GM23338 (cell line): Measurements from ENCODE around the gene PTGDS. TPM values are rescaled to one million over a fixed set of nuclear protein-coding genes. Genes with fewer than 3 reads are reported as not detected.

Source experiments
- ATAC-seq: fragments of 200-7000 bp; cut with Tn5 transposase; 3 replicates; pipeline ENCODE4 v1.9.1; 2020
- DNase-seq: peaks from one replicate; pipeline ENCODE4 v3.0.0-alpha.2; 2015; ENCODE audit warnings: low spot score
- H2AFZ ChIP-seq: fragments of 200-600 bp; sonication (generic); 2 replicates; pipeline ENCODE4 v1.8.0; 2016; ENCODE audit warnings: antibody characterized with exemption, mild to moderate bottlenecking, moderate library complexity
- H3F3A ChIP-seq: fragments of 200-600 bp; sonication (generic); replicated peaks from 2 replicates; pipeline ENCODE4 v1.8.0; 2017; ENCODE audit warnings: antibody characterized with exemption, mixed run types, low read depth
- H3K27ac ChIP-seq: fragments of 200-600 bp; sonication (generic); 2 replicates; pipeline ENCODE4 v1.6.1; 2016; ENCODE audit warnings: low read depth
- H3K27me3 ChIP-seq: fragments of 200-600 bp; sonication (generic); 2 replicates; pipeline ENCODE4 v1.8.0; 2016; ENCODE audit warnings: mild to moderate bottlenecking, mixed run types, moderate library complexity; ENCODE audit not compliant: insufficient read depth
- H3K36me3 ChIP-seq: fragments of 200-600 bp; sonication (generic); 2 replicates; pipeline ENCODE4 v1.8.0; 2016; ENCODE audit warnings: mild to moderate bottlenecking; ENCODE audit not compliant: insufficient read depth
- H3K4me1 ChIP-seq: fragments of 200-600 bp; sonication (generic); 2 replicates; pipeline ENCODE4 v1.8.0; 2016; ENCODE audit warnings: mild to moderate bottlenecking, moderate library complexity; ENCODE audit not compliant: insufficient read depth
- H3K4me2 ChIP-seq: fragments of 200-600 bp; sonication (generic); 2 replicates; pipeline ENCODE4 v1.7.1; 2017; ENCODE audit warnings: mixed run types
- H3K4me3 ChIP-seq: fragments of 200-600 bp; sonication (generic); 2 replicates; pipeline ENCODE4 v1.6.1; 2016; ENCODE audit warnings: mixed run types
- H3K79me2 ChIP-seq: fragments of 200-600 bp; sonication (generic); replicated peaks from 2 replicates; pipeline ENCODE4 v1.8.0; 2017; ENCODE audit warnings: mild to moderate bottlenecking; ENCODE audit not compliant: insufficient read depth
- H3K9me2 ChIP-seq: fragments of 200-600 bp; sonication (generic); 2 replicates; pipeline ENCODE4 v1.8.0; 2017; ENCODE audit not compliant: insufficient read depth
- H4K20me1 ChIP-seq: fragments of 200-600 bp; sonication (generic); replicated peaks from 2 replicates; pipeline ENCODE4 v1.8.0; 2017; ENCODE audit warnings: mild to moderate bottlenecking; ENCODE audit not compliant: insufficient read depth
- H3K27ac Mint-ChIP-seq: 2 replicates; pipeline ENCODE4 v1.8.0; 2020; ENCODE audit warnings: inconsistent platforms, mild to moderate bottlenecking, moderate library complexity, mixed read lengths
- H3K27me3 Mint-ChIP-seq: 3 replicates; pipeline ENCODE4 v1.8.0; 2022; ENCODE audit warnings: low read depth, mild to moderate bottlenecking, moderate library complexity, mixed read lengths, inconsistent platforms; ENCODE audit not compliant: insufficient read depth, poor library complexity
- H3K36me3 Mint-ChIP-seq: 3 replicates; pipeline ENCODE4 v1.8.0; 2021; ENCODE audit warnings: low read depth, mild to moderate bottlenecking, inconsistent platforms, moderate library complexity, mixed read lengths
- H3K4me1 Mint-ChIP-seq: 3 replicates; pipeline ENCODE4 v1.8.0; 2020; ENCODE audit warnings: mild to moderate bottlenecking, inconsistent platforms, mixed read lengths
- H3K4me3 Mint-ChIP-seq: 3 replicates; pipeline ENCODE4 v1.8.0; 2021; ENCODE audit warnings: moderate library complexity, mild to moderate bottlenecking, inconsistent platforms, mixed read lengths
- H3K9me3 Mint-ChIP-seq: 3 replicates; pipeline ENCODE4 v1.8.0; 2020; ENCODE audit warnings: moderate library complexity, mild to moderate bottlenecking, inconsistent platforms, mixed read lengths
- CREB1 ChIP-seq: fragments of 250-450 bp; sonication (Bioruptor Pico); IDR thresholded peaks from 2 replicates; pipeline ENCODE4 v1.5.0; 2020; ENCODE audit warnings: low read depth, mild to moderate bottlenecking, moderate library complexity
- CTCF ChIP-seq, 2 experiments: fragments of 200-600 bp in 1 of 2; sonication (generic) in 1 of 2; conservative IDR thresholded peaks; 2 replicates each; pipeline versions ENCODE4 v1.5.1 to v1.6.1; 2016 to 2017; ENCODE audit warnings: antibody characterized with exemption in 2 of 2, low read depth in 2 of 2, mild to moderate bottlenecking in 2 of 2, moderate library complexity in 1 of 2
- EZH2phosphoT487 ChIP-seq: fragments of 200-600 bp; sonication (generic); IDR thresholded peaks from one replicate; pipeline ENCODE4 v1.8.1; 2018; ENCODE audit warnings: antibody characterized with exemption; ENCODE audit not compliant: unreplicated experiment
- JUNB ChIP-seq: IDR thresholded peaks from one replicate; pipeline ENCODE4 v1.6.1; 2016; ENCODE audit warnings: antibody characterized with exemption; ENCODE audit not compliant: unreplicated experiment
- STAT1 ChIP-seq: IDR thresholded peaks from one replicate; pipeline ENCODE4 v1.6.1; 2016; ENCODE audit warnings: antibody characterized with exemption; ENCODE audit not compliant: unreplicated experiment
- polyA plus RNA-seq: library from polyadenylated mRNA; unstranded; fragments of >200 nt; fragmentation: Nextera tagmentation; extraction: Ambion mirVana; gene quantifications from 2 replicates; pipeline ENCODE4 v1.2.1, GENCODE V29; 2016
- total RNA-seq: library from RNA; depleted of rRNA; stranded (reverse); fragments of >200 nt; shearing (Covaris generic); gene quantifications from 2 replicates; pipeline ENCODE4 v1.2.3, GENCODE V29; 2014
- TF ChIP-seq, protein P1 (sequence below): IDR thresholded peaks from one replicate; pipeline ENCODE4 v1.6.1; 2018; ENCODE audit warnings: antibody characterized with exemption; ENCODE audit not compliant: unreplicated experiment
- TF ChIP-seq, protein P2 (sequence below): fragments of 250-450 bp; sonication (Bioruptor Pico); IDR thresholded peaks from 2 replicates; pipeline ENCODE4 v1.5.0; 2020; ENCODE audit warnings: mild to moderate bottlenecking, moderate library complexity
- TF ChIP-seq, protein P3 (sequence below): IDR thresholded peaks from 2 replicates; pipeline ENCODE4 v1.6.1; 2016; ENCODE audit warnings: antibody characterized with exemption

The PTGDS gene
- total and polyA plus RNA-seq, 2 experiments from 2014 or later: 1.9 to 3.1 TPM

- TF ChIP-seq, protein P1, sequence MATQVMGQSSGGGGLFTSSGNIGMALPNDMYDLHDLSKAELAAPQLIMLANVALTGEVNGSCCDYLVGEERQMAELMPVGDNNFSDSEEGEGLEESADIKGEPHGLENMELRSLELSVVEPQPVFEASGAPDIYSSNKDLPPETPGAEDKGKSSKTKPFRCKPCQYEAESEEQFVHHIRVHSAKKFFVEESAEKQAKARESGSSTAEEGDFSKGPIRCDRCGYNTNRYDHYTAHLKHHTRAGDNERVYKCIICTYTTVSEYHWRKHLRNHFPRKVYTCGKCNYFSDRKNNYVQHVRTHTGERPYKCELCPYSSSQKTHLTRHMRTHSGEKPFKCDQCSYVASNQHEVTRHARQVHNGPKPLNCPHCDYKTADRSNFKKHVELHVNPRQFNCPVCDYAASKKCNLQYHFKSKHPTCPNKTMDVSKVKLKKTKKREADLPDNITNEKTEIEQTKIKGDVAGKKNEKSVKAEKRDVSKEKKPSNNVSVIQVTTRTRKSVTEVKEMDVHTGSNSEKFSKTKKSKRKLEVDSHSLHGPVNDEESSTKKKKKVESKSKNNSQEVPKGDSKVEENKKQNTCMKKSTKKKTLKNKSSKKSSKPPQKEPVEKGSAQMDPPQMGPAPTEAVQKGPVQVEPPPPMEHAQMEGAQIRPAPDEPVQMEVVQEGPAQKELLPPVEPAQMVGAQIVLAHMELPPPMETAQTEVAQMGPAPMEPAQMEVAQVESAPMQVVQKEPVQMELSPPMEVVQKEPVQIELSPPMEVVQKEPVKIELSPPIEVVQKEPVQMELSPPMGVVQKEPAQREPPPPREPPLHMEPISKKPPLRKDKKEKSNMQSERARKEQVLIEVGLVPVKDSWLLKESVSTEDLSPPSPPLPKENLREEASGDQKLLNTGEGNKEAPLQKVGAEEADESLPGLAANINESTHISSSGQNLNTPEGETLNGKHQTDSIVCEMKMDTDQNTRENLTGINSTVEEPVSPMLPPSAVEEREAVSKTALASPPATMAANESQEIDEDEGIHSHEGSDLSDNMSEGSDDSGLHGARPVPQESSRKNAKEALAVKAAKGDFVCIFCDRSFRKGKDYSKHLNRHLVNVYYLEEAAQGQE: no peak
- no peak for TF ChIP-seq STAT1
Measured at GRCh38 chr9:136969774-136970173, 7.5 kb upstream of the PTGDS start (continued).

DNA sequence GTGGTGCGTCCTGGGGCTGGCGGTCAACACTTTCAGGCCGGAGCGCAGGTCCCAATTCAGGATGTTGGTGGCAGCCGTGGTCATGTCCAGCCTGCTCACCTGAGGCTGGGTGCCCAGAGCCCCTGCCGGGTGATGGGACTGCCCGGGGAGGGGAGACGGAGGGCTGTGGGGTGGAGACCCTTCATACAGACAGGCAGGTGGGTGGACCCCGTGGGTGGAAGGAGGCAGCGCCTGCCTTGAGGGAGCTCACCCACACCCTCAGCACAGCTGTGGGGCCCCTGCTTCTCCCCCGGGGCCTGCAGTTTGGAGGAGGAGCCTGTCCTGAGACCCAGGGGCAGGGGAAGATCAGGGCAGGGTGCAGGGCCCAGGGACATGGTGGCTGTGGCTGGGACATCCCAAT, 6.9 kb upstream of the PTGDS start:
- Mint-ChIP-seq H3K4me1 (peaks cover 9% of the 10 kb centered on the region), H3K27me3 (peaks cover 5% of the 10 kb centered on the region), H3K27ac (no peak overlapping the region), H3K4me3 (no peak overlapping the region), H3K36me3 (no peaks in the 10 kb centered on the region), H3K9me3 (no peaks in the 10 kb centered on the region; the same call in 2 of the 3 replicates)
- H3K4me1 ChIP-seq: peaks cover 9% of the 10 kb centered on the region
- no peaks in the 10 kb centered on the region for H3K27me3 ChIP-seq
- no peaks in the 10 kb centered on the region for H3K9me2 ChIP-seq
- H3F3A ChIP-seq: no peaks in the 10 kb centered on the region
- H3K79me2 ChIP-seq: no peaks in the 10 kb centered on the region
- no peak overlapping the region for H3K4me2 ChIP-seq
- no peak overlapping the region for H2AFZ ChIP-seq
- H3K36me3 ChIP-seq: no peaks in the 10 kb centered on the region
- DNase-seq: no peak
- H4K20me1 ChIP-seq: no peaks in the 10 kb centered on the region
- no peak overlapping the region for H3K27ac ChIP-seq
- ATAC-seq: no peak
- H3K4me3 ChIP-seq: no peak overlapping the region
- TF ChIP-seq JUNB (no peak), CREB1 (CRISPR knock-in tag) (no peak), CTCF (conservative IDR thresholded peaks at IDR 0.05; ENCODE audit: low read depth in 2 of 2) (no peak), STAT1 (no peak), EZH2phosphoT487 (no peak)
- TF ChIP-seq, protein P2, sequence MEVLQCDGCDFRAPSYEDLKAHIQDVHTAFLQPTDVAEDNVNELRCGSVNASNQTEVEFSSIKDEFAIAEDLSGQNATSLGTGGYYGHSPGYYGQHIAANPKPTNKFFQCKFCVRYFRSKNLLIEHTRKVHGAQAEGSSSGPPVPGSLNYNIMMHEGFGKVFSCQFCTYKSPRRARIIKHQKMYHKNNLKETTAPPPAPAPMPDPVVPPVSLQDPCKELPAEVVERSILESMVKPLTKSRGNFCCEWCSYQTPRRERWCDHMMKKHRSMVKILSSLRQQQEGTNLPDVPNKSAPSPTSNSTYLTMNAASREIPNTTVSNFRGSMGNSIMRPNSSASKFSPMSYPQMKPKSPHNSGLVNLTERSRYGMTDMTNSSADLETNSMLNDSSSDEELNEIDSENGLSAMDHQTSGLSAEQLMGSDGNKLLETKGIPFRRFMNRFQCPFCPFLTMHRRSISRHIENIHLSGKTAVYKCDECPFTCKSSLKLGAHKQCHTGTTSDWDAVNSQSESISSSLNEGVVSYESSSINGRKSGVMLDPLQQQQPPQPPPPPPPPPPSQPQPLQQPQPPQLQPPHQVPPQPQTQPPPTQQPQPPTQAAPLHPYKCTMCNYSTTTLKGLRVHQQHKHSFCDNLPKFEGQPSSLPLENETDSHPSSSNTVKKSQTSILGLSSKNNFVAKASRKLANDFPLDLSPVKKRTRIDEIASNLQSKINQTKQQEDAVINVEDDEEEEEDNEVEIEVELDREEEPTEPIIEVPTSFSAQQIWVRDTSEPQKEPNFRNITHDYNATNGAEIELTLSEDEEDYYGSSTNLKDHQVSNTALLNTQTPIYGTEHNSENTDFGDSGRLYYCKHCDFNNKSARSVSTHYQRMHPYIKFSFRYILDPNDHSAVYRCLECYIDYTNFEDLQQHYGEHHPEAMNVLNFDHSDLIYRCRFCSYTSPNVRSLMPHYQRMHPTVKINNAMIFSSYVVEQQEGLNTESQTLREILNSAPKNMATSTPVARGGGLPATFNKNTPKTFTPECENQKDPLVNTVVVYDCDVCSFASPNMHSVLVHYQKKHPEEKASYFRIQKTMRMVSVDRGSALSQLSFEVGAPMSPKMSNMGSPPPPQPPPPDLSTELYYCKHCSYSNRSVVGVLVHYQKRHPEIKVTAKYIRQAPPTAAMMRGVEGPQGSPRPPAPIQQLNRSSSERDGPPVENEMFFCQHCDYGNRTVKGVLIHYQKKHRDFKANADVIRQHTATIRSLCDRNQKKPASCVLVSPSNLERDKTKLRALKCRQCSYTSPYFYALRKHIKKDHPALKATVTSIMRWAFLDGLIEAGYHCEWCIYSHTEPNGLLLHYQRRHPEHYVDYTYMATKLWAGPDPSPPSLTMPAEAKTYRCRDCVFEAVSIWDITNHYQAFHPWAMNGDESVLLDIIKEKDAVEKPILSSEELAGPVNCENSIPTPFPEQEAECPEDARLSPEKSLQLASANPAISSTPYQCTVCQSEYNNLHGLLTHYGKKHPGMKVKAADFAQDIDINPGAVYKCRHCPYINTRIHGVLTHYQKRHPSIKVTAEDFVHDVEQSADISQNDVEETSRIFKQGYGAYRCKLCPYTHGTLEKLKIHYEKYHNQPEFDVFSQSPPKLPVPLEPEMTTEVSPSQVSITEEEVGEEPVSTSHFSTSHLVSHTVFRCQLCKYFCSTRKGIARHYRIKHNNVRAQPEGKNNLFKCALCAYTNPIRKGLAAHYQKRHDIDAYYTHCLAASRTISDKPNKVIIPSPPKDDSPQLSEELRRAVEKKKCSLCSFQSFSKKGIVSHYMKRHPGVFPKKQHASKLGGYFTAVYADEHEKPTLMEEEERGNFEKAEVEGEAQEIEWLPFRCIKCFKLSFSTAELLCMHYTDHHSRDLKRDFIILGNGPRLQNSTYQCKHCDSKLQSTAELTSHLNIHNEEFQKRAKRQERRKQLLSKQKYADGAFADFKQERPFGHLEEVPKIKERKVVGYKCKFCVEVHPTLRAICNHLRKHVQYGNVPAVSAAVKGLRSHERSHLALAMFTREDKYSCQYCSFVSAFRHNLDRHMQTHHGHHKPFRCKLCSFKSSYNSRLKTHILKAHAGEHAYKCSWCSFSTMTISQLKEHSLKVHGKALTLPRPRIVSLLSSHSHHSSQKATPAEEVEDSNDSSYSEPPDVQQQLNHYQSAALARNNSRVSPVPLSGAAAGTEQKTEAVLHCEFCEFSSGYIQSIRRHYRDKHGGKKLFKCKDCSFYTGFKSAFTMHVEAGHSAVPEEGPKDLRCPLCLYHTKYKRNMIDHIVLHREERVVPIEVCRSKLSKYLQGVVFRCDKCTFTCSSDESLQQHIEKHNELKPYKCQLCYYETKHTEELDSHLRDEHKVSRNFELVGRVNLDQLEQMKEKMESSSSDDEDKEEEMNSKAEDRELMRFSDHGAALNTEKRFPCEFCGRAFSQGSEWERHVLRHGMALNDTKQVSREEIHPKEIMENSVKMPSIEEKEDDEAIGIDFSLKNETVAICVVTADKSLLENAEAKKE (CRISPR knock-in tag): no peak
- TF ChIP-seq, protein P3, sequence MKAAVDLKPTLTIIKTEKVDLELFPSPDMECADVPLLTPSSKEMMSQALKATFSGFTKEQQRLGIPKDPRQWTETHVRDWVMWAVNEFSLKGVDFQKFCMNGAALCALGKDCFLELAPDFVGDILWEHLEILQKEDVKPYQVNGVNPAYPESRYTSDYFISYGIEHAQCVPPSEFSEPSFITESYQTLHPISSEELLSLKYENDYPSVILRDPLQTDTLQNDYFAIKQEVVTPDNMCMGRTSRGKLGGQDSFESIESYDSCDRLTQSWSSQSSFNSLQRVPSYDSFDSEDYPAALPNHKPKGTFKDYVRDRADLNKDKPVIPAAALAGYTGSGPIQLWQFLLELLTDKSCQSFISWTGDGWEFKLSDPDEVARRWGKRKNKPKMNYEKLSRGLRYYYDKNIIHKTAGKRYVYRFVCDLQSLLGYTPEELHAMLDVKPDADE: no peak
- TF ChIP-seq, protein P1: no peak
